CD14-positive monocyte (primary cell): ENCODE data around the gene CGB7. TPM values are rescaled to one million over a fixed set of nuclear protein-coding genes. Genes with fewer than 3 reads are reported as not detected.

ENCODE experiments used
- DNase-seq, 3 donors: peaks; one replicate each; pipeline ENCODE4 v3.0.0-alpha.2; 2011 to 2022
- H2AFZ ChIP-seq: 2 replicates; pipeline ENCODE4 v1.6.0; 2012; ENCODE audit warnings: mild to moderate bottlenecking, low read depth, low read length, inconsistent platforms; ENCODE audit not compliant: insufficient read depth, poor library complexity, severe bottlenecking
- H3K27ac ChIP-seq, 2 donors: 1 replicate in 1 of 2; 2 replicates in 1 of 2; pipeline ENCODE4 v1.5.1; 2012 to 2013; ENCODE audit warnings: low read length in 2 of 2, control low read depth in 1 of 2, inconsistent platforms in 1 of 2, low read depth in 1 of 2, mild to moderate bottlenecking in 1 of 2
- H3K27me3 ChIP-seq, 2 donors: one replicate each; pipeline versions ENCODE4 v1.6.0 to v1.6.1; 2011 to 2013; ENCODE audit warnings: low read length in 2 of 2; ENCODE audit not compliant: control insufficient read depth in 2 of 2, insufficient read depth in 2 of 2
- H3K36me3 ChIP-seq, 2 donors: replicated peaks in 1 of 2; 1 replicate in 1 of 2; 2 replicates in 1 of 2; pipeline versions ENCODE4 v1.5.1 to v1.6.1; 2012 to 2013; ENCODE audit warnings: low read length in 2 of 2, control low read depth in 1 of 2, inconsistent platforms in 1 of 2, mild to moderate bottlenecking in 1 of 2; ENCODE audit not compliant: insufficient read depth in 2 of 2, control insufficient read depth in 1 of 2
- H3K4me1 ChIP-seq, 2 donors: 1 replicate in 1 of 2; 2 replicates in 1 of 2; pipeline versions ENCODE4 v1.5.1 to v1.6.1; 2012 to 2013; ENCODE audit warnings: low read length in 2 of 2, control low read depth in 1 of 2, inconsistent platforms in 1 of 2, mild to moderate bottlenecking in 1 of 2, moderate library complexity in 1 of 2; ENCODE audit not compliant: insufficient read depth in 2 of 2, control insufficient read depth in 1 of 2
- H3K4me2 ChIP-seq: replicated peaks from 2 replicates; pipeline ENCODE3; 2012; ENCODE audit warnings: low read length, moderate library complexity, mild to moderate bottlenecking; ENCODE audit not compliant: poor library complexity, severe bottlenecking; ENCODE audit errors: extremely low read depth
- H3K4me3 ChIP-seq, 3 experiments: fragments of 200-600 bp in 1 of 3; sonication (generic) in 1 of 3; replicated peaks in 1 of 3; 1 replicate in 2 of 3; 2 replicates in 1 of 3; pipeline ENCODE4 v1.5.1; 2011 to 2013; ENCODE audit warnings: low read length in 3 of 3, mild to moderate bottlenecking in 3 of 3, control low read depth in 2 of 3, low read depth in 2 of 3, inconsistent platforms in 1 of 3, moderate library complexity in 1 of 3
- H3K79me2 ChIP-seq: 2 replicates; pipeline ENCODE4 v1.6.0; 2012; ENCODE audit warnings: mild to moderate bottlenecking, control low read depth, inconsistent platforms, low read length, moderate library complexity; ENCODE audit not compliant: insufficient read depth
- H3K9ac ChIP-seq: 2 replicates; pipeline ENCODE4 v1.6.0; 2017; ENCODE audit warnings: low read length, mild to moderate bottlenecking; ENCODE audit not compliant: insufficient read depth, poor library complexity, severe bottlenecking
- H3K9me3 ChIP-seq, 2 donors: replicated peaks in 1 of 2; 1 replicate in 1 of 2; 2 replicates in 1 of 2; pipeline versions ENCODE4 v1.5.1 to v1.6.1; 2012 to 2013; ENCODE audit warnings: low read length in 2 of 2, control low read depth in 1 of 2; ENCODE audit not compliant: control insufficient read depth in 1 of 2, insufficient read depth in 1 of 2
- H4K20me1 ChIP-seq: 2 replicates; pipeline ENCODE4 v1.6.0; 2012; ENCODE audit warnings: mild to moderate bottlenecking, low read length, control low read depth, moderate library complexity; ENCODE audit not compliant: insufficient read depth
- H3K27ac Mint-ChIP-seq, 7 donors: one replicate each; pipeline ENCODE4 v1.8.0; 2020; ENCODE audit warnings: mild to moderate bottlenecking in 7 of 7, mixed read lengths in 7 of 7, moderate library complexity in 6 of 7, inconsistent platforms in 2 of 7
- H3K27me3 Mint-ChIP-seq, 3 donors: one replicate each; pipeline ENCODE4 v1.8.0; 2021 to 2022; ENCODE audit warnings: low read depth in 3 of 3, mild to moderate bottlenecking in 3 of 3, mixed read lengths in 3 of 3, moderate library complexity in 3 of 3, inconsistent platforms in 1 of 3
- H3K36me3 Mint-ChIP-seq, 2 donors: one replicate each; pipeline ENCODE4 v1.8.0; 2020; ENCODE audit warnings: mixed read lengths in 2 of 2, inconsistent platforms in 1 of 2, mild to moderate bottlenecking in 1 of 2
- H3K4me1 Mint-ChIP-seq: one replicate; pipeline ENCODE4 v1.8.0; 2020; ENCODE audit warnings: mild to moderate bottlenecking, mixed read lengths
- H3K4me3 Mint-ChIP-seq, 2 donors: one replicate each; pipeline ENCODE4 v1.8.0; 2020; ENCODE audit warnings: mild to moderate bottlenecking in 2 of 2, mixed read lengths in 2 of 2, moderate library complexity in 1 of 2
- H3K9me3 Mint-ChIP-seq, 7 donors: one replicate each; pipeline ENCODE4 v1.8.0; 2020 to 2022; ENCODE audit warnings: mixed read lengths in 7 of 7, mild to moderate bottlenecking in 6 of 7, moderate library complexity in 6 of 7, inconsistent platforms in 2 of 7
- WGBS: methylation state at CpG from one replicate; pipeline ENCODE4 v1.1.5; 2013; ENCODE audit warnings: missing lambda C conversion rate; ENCODE audit not compliant: insufficient coverage; 5-methylcytosine and 5-hydroxymethylcytosine counted together
- intact Hi-C, 2 donors: fragments of 100-400 bp; cut with micrococcal nuclease; formaldehyde crosslinking; loops; one replicate each; pipeline versions ENCODE4 v1.15.0 to v1.15.1; 2023
- polyA plus RNA-seq, 3 donors: library from polyadenylated mRNA; depleted of rRNA in 1 of 3; unstranded in 2 of 3; stranded (reverse) in 1 of 3; fragments of 300-500 nt in 2 of 3; fragments of >200 nt in 1 of 3; fragmentation: Illumina TruSeq in 2 of 3; gene quantifications; 1 replicate in 2 of 3; 2 replicates in 1 of 3; pipeline ENCODE4 v1.2.3, GENCODE V29; 2012 to 2021
- TF ChIP-seq, protein P1 (sequence below): fragments of 200-600 bp; IDR thresholded peaks from one replicate; pipeline ENCODE4 v1.8.0; 2022; ENCODE audit warnings: antibody characterized with exemption, mild to moderate bottlenecking

CGB7 gene
- polyA plus RNA-seq, 3 donors: not detected

DNA sequence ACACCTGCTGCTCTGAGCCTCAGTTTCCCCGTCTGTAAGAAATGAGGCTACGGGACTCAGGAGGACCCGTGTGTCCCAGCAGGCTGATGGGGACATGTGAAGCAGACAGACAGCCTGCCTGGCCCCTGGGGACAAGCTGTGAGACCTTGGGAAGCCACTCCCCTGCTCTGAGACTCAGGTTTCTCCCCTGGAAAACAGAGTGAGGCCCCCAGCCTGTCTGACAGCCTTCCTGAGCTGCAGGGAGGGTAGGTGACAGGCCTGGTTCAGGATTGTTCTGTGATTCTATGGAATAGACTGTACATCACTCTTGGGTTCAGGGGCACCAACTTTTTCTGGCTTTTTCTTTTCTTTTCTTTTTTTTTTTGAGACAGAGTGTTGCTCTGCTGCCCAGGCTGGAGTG is 10.0 kb upstream of the CGB7 start:
- Histone ChIP-seq H3K27me3 (peaks cover 27 to 86% of the 10 kb centered on the region in 2 donors), H3K79me2 (no peaks in the 10 kb centered on the region), H3K9me3 (peaks cover 0 to 7% of the 10 kb centered on the region in 2 donors), H3K27ac (no peak overlapping the region), H2AFZ (no peak overlapping the region), H3K4me2 (no peak overlapping the region), H3K4me3 (no peak overlapping the region), H3K36me3 (no peaks in the 10 kb centered on the region), H3K9ac (no peak overlapping the region), H3K4me1 (no peaks in the 10 kb centered on the region), H4K20me1 (no peaks in the 10 kb centered on the region)
- WGBS: 78% methylated on average over 3 of the region's 3 CpGs
- no peak for DNase-seq
- TF ChIP-seq, protein P1, sequence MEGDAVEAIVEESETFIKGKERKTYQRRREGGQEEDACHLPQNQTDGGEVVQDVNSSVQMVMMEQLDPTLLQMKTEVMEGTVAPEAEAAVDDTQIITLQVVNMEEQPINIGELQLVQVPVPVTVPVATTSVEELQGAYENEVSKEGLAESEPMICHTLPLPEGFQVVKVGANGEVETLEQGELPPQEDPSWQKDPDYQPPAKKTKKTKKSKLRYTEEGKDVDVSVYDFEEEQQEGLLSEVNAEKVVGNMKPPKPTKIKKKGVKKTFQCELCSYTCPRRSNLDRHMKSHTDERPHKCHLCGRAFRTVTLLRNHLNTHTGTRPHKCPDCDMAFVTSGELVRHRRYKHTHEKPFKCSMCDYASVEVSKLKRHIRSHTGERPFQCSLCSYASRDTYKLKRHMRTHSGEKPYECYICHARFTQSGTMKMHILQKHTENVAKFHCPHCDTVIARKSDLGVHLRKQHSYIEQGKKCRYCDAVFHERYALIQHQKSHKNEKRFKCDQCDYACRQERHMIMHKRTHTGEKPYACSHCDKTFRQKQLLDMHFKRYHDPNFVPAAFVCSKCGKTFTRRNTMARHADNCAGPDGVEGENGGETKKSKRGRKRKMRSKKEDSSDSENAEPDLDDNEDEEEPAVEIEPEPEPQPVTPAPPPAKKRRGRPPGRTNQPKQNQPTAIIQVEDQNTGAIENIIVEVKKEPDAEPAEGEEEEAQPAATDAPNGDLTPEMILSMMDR: no peak
- intact Hi-C loops: no loop called here
- H3K4me1 Mint-ChIP-seq: no peaks in the 10 kb centered on the region
- H3K36me3 Mint-ChIP-seq: no peaks in the 10 kb centered on the region
- H3K4me3 Mint-ChIP-seq: no peak overlapping the region
- H3K27me3 Mint-ChIP-seq: peaks cover 80 to 92% (median 84%) of the 10 kb centered on the region in 3 donors
- peaks cover 0 to 24% (median 9%) of the 10 kb centered on the region in 7 donors for H3K9me3 Mint-ChIP-seq
- no peak overlapping the region for H3K27ac Mint-ChIP-seq

DNA sequence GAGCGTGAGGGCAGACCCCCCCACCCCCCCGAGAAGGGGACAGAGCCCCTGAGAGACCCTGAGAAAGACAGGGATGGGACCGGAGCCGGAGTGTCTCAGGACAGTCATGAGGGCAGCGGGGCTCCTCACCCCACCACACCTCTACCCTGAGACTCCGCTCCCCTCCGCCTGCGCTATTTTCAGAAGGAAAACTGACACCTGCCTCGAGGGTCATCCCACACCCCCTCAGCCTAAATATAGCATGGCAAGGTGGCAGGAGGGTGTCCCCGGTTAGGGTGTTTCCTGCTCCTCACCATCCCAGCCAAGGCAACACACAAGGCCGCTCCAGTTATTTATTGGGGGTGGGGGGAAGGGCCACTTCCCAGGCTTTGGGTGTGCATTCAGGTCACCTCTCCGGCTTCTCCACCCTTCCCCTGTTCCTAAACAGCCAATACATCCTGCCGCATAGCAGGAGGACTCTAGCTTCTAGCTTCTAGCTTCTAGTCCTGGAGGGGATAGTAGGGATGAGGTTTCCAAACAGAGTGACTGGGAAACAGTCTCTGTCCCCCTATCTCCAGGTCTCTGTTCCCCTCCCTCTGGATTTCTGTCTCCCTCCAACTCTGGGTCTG is 8.5 kb upstream of the CGB7 start:
- Histone ChIP-seq H3K4me2 (no peak overlapping the region), H3K27ac (no peak overlapping the region), H3K9me3 (no peaks in the 10 kb centered on the region), H3K36me3 (no peaks in the 10 kb centered on the region), H3K27me3 (peaks cover 27 to 85% of the 10 kb centered on the region in 2 donors), H4K20me1 (no peaks in the 10 kb centered on the region), H2AFZ (no peak overlapping the region), H3K4me3 (no peak overlapping the region), H3K4me1 (no peaks in the 10 kb centered on the region), H3K79me2 (no peaks in the 10 kb centered on the region), H3K9ac (no peak overlapping the region)
- DNase-seq: no peak
- no peaks in the 10 kb centered on the region for H3K36me3 Mint-ChIP-seq
- TF ChIP-seq, protein P1: no peak
- peaks cover 0 to 21% (median 5%) of the 10 kb centered on the region in 7 donors for H3K9me3 Mint-ChIP-seq
- intact Hi-C loops: no loop called here
- peaks cover 80 to 93% (median 85%) of the 10 kb centered on the region in 3 donors for H3K27me3 Mint-ChIP-seq
- no CpG with 5 or more reads among the region's 13 CpGs for WGBS
- H3K27ac Mint-ChIP-seq: no peak overlapping the region
- H3K4me1 Mint-ChIP-seq: no peaks in the 10 kb centered on the region
- peak overlapping the region in 1 of 2 donors; percentile 32 for H3K4me3 Mint-ChIP-seq
